ENCODE measurements around the gene PYGM. TPM values are rescaled to one million over a fixed set of nuclear protein-coding genes. Genes with fewer than 3 reads are reported as not detected.

The PYGM gene
- polyA plus RNA-seq, 1 experiment, result 0.14 TPM

DNA sequence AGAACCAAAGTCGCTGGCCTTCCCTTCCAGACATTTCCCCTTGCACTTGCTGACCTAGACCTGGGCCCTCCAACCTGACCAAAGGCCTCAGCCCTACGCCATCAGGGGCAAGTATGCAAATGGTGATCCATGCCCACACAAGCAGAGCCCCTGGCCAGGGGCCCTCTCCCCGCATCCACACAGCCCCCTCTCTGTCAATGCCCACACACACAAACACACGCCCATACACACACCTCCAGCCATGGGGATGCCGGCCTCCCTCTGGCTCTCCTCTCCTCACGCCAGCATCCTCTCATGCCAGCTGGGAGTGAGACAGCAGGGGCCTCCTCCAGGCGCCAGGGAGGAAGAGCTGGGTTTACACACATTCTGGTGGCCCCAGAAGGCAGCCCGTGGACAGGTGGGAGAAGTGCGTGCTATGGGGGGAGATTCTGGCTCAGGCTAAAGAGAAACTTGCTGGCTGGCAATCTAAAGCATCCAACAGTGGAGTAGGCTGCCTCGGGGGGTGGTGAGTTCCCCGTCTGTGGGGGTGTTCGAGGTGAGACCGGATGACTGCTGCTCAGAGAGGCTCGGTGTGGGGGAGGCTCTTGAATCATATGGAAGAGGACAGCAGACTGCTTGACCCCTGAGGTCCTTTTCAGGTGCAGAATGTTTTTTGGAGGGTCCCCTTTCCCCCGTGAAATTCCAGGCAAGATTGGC is 41.5 kb downstream of the PYGM start:
- H3K4me3 ChIP-seq (ENCODE audit: low read depth, low read length), result no peak overlapping the region
- H3K27ac ChIP-seq (ENCODE audit: low read depth, low read length), result no peak overlapping the region
- H3K9me3 ChIP-seq (ENCODE audit: control insufficient read depth, insufficient read depth, low read length), result no peaks in the 10 kb centered on the region; the same call in 1 of the 2 replicates
- H3K27me3 ChIP-seq (ENCODE audit: control insufficient read depth, insufficient read depth, low read length), result peaks cover 75% of the 10 kb centered on the region
- no peak for DNase-seq (ENCODE audit: low read depth, low spot score)
- ChIA-PET POLR2A (no interaction called here), CTCF (interaction anchor here (3.6 kb wide), 1 partner anchor 30 kb away, joined by 22 read pairs; no protein-coding TSS in a partner anchor)
- TF ChIP-seq, protein P1, sequence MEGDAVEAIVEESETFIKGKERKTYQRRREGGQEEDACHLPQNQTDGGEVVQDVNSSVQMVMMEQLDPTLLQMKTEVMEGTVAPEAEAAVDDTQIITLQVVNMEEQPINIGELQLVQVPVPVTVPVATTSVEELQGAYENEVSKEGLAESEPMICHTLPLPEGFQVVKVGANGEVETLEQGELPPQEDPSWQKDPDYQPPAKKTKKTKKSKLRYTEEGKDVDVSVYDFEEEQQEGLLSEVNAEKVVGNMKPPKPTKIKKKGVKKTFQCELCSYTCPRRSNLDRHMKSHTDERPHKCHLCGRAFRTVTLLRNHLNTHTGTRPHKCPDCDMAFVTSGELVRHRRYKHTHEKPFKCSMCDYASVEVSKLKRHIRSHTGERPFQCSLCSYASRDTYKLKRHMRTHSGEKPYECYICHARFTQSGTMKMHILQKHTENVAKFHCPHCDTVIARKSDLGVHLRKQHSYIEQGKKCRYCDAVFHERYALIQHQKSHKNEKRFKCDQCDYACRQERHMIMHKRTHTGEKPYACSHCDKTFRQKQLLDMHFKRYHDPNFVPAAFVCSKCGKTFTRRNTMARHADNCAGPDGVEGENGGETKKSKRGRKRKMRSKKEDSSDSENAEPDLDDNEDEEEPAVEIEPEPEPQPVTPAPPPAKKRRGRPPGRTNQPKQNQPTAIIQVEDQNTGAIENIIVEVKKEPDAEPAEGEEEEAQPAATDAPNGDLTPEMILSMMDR (IDR thresholded peaks at IDR 0.05; ENCODE audit: low read depth, low read length), result no peak

DNA sequence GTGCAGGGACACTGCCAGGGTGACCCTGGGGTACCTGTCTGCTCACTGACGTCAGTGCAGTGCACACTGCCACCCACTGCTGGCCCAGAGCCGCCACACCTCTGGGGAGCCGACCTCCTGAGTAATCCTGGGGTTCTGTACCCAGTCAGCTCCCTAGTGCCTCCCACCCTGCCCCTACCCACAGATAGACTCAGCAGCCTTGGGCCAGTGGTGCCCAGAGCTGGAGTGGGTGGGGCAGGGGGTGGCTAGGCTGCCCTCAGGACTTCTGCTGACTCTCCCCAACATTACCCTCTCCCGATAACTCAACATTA is 42.6 kb downstream of the PYGM start:
- Histone ChIP-seq H3K27ac (ENCODE audit: low read depth, low read length) (no peak overlapping the region), H3K27me3 (ENCODE audit: control insufficient read depth, insufficient read depth, low read length) (peaks cover 77% of the 10 kb centered on the region), H3K4me3 (ENCODE audit: low read depth, low read length) (no peak overlapping the region), H3K9me3 (ENCODE audit: control insufficient read depth, insufficient read depth, low read length) (no peaks in the 10 kb centered on the region; the same call in 1 of the 2 replicates)
- ChIA-PET POLR2A (interaction anchor here (0.7 kb wide), 1 partner anchor 275 kb away, joined by 7 read pairs; no protein-coding TSS in a partner anchor), CTCF (interaction anchor here (3.6 kb wide), 1 partner anchor 29 kb away, joined by 22 read pairs; no protein-coding TSS in a partner anchor)
- DNase-seq (ENCODE audit: low read depth, low spot score), result no peak
- TF ChIP-seq, protein P1 (IDR thresholded peaks at IDR 0.05; ENCODE audit: low read depth, low read length), result no peak

DNA sequence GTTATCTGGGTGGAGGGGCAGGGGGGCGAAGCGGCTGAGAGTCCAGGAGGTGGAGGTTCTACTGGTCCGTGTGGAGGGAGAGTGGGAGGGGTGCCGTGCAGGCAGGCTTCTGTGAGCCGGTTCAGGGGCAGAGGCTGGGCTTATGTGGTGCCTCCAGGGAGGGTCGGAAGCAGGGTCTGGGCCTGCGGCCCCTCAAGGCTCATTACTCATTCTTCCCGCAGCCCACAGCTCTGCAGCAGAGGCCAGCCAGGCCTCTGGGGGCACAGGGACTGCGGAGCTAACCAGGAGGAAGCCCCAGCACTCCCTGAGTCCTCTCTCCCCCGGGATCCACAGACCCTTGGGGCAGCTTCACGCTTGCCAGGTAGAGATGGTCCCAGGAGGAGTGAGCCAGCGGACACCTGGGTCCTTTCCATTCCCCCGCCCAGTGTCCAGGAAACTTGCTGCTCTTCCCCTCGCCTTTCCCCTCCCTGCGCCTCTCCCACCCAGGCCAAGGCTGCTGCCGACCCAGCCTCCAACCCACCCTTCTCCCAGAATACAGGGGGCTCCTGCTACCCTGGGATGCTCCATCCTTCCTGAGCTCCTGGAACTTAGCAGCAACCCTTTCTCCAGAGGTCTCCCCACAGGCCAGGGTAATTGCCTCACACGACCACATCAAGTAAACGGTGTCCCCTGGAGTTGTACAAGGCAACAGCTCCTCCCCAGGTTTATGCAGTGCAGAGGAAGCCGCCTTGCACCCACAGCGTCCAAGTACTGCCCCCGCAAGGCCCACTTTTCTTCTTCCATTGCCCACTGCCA is 43.1 kb downstream of the PYGM start:
- Histone ChIP-seq H3K27me3 (ENCODE audit: control insufficient read depth, insufficient read depth, low read length) (peaks cover 77% of the 10 kb centered on the region), H3K27ac (ENCODE audit: low read depth, low read length) (no peak overlapping the region), H3K9me3 (ENCODE audit: control insufficient read depth, insufficient read depth, low read length) (no peaks in the 10 kb centered on the region; the same call in 1 of the 2 replicates), H3K4me3 (ENCODE audit: low read depth, low read length) (no peak overlapping the region)
- no peak for DNase-seq (ENCODE audit: low read depth, low spot score)
- ChIA-PET POLR2A (interaction anchor here (0.7 kb wide), 1 partner anchor 275 kb away, joined by 7 read pairs; no protein-coding TSS in a partner anchor), CTCF (interaction anchor here (3.6 kb wide), 1 partner anchor 28 kb away, joined by 22 read pairs; no protein-coding TSS in a partner anchor)
- TF ChIP-seq, protein P1 (IDR thresholded peaks at IDR 0.05; ENCODE audit: low read depth, low read length), result no peak

DNA sequence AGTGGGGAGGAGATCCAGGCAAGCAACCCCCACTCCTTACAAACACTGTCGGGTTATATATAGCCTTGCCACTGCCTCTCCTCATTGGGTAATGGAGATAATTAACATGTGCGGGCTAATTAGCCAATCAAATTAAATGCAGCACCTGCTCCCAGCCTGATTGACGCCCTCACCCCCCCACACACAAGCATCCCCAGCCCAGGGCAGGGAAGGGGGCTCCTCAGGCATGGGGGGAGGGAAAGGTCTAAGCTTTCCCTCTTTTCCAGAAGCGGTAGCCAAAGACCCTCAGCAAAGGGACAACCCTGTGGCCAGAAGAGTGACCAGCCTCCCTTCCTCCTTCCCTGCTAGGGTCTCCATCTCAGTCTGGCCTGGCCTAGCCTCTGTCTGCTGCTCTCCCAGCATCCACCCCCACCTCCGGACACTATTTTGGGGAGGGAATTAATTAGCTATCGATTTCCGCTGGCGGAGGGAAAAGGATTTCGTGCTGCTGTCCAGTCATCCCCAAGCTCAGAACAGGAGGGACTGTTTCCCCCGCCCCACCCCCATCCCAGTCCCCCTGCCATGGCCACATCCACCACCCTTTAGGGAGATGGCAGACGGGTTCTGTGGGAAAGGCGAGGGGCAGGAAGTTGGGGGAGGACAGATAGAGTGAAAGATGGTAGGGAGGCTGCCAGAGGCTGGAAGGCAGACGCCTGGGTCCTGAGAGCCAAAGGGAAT is 43.9 kb downstream of the PYGM start:
- H3K27me3 ChIP-seq (ENCODE audit: control insufficient read depth, insufficient read depth, low read length), result peaks cover 76% of the 10 kb centered on the region
- no peak for DNase-seq (ENCODE audit: low read depth, low spot score)
- TF ChIP-seq, protein P1 (IDR thresholded peaks at IDR 0.05; ENCODE audit: low read depth, low read length), result no peak
- H3K9me3 ChIP-seq (ENCODE audit: control insufficient read depth, insufficient read depth, low read length), result no peaks in the 10 kb centered on the region; the same call in 1 of the 2 replicates
- H3K27ac ChIP-seq (ENCODE audit: low read depth, low read length), result no peak overlapping the region
- POLR2A ChIA-PET, result no interaction called here
- H3K4me3 ChIP-seq (ENCODE audit: low read depth, low read length), result no peak overlapping the region
- CTCF ChIA-PET, result interaction anchor here (3.6 kb wide), 1 partner anchor 27 kb away, joined by 22 read pairs; no protein-coding TSS in a partner anchor
